Body of pancreas (tissue), 4 donors: ENCODE results near the gene PLCXD3. TPM values are rescaled to one million over a fixed set of nuclear protein-coding genes. Genes with fewer than 3 reads are reported as not detected.
"Not testable (repeated sequence)": the region's sequence is repeated elsewhere in the genome, so short reads cannot be mapped to it uniquely, and the experiment has no call there.

Source experiments
- ATAC-seq: fragments of 150-250 bp; one replicate; pipeline ENCODE4 v1.9.1; 2016
- DNase-seq, 4 donors: peaks; one replicate each; pipeline ENCODE4 v3.0.0-alpha.2; 2019
- H3K27ac ChIP-seq, 4 donors: fragments of 200-600 bp; sonication (generic); 1 replicate in 3 of 4; 2 replicates in 1 of 4; pipeline versions ENCODE4 v1.5.1 to v1.6.1; 2016 to 2019; ENCODE audit warnings: mild to moderate bottlenecking in 1 of 4, mixed read lengths in 1 of 4, moderate library complexity in 1 of 4
- H3K27me3 ChIP-seq, 2 donors: fragments of 200-600 bp; sonication (generic); one replicate each; pipeline ENCODE4 v1.6.0; 2016; ENCODE audit warnings: mild to moderate bottlenecking in 1 of 2
- H3K36me3 ChIP-seq, 2 donors: fragments of 200-600 bp; sonication (generic); replicated peaks in 1 of 2; 2 replicates each; pipeline ENCODE4 v1.5.1; 2016; ENCODE audit warnings: low read depth in 2 of 2; ENCODE audit not compliant: insufficient read depth in 1 of 2
- H3K4me1 ChIP-seq: fragments of 200-600 bp; sonication (generic); one replicate; pipeline ENCODE4 v1.6.0; 2016
- H3K4me3 ChIP-seq, 2 donors: fragments of 200-600 bp; sonication (generic); 1 replicate in 1 of 2; 2 replicates in 1 of 2; pipeline ENCODE4 v1.5.1; 2016 to 2019
- H3K9me3 ChIP-seq, 3 donors: fragments of 200-600 bp; sonication (generic); 1 replicate in 2 of 3; 2 replicates in 1 of 3; pipeline ENCODE4 v1.5.1; 2016
- POLR2A ChIP-seq, 3 donors: fragments of 450-650 bp; IDR thresholded peaks; one replicate each; pipeline ENCODE4 v1.6.1; 2016; ENCODE audit warnings: antibody characterized with exemption in 3 of 3, mild to moderate bottlenecking in 2 of 3
- WGBS, 2 donors: methylation state at CpG; one replicate each; pipeline ENCODE4 v1.1.5; 2017; 5-methylcytosine and 5-hydroxymethylcytosine counted together
- intact Hi-C: fragments of 100-400 bp; cut with DNase I; formaldehyde crosslinking; loops from one replicate; pipeline ENCODE4 v1.15.1; 2023
- total RNA-seq, 2 donors: library from RNA; depleted of rRNA; stranded (reverse); fragments of >200 nt; gene quantifications; one replicate each; pipeline ENCODE4 v1.1.0, GENCODE V29; 2016
- TF ChIP-seq, protein P1 (sequence below), 7 experiments: fragments of 450-650 bp in 4 of 7; fragments of 200-600 bp in 3 of 7; sonication (generic) in 3 of 7; IDR thresholded peaks; one replicate each; pipeline ENCODE4 v1.5.1; 2016 to 2019; ENCODE audit warnings: antibody characterized with exemption in 7 of 7

The PLCXD3 gene
- total RNA-seq, 2 donors from 2014 or later, result 1.6 to 3.9 TPM

DNA sequence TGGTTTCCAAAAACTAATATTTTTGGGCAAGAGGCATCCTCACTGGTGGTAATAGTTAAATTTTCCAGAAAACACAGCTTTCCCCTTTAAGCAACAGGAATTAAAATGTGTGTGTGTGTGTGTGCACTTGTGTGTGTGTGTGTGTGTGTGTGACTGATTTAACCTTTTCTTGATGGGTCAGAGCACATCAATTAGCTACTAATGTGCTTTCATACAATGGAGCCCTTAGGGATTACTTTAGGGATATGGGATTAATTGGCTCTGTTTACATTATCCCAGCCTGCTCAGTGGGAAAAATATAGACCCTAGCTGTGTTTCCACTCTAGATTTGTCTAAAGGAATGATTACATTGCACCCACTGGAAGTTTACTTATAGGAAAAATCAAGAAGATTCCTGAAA is 6.5 kb downstream of the PLCXD3 start:
- H3K27ac ChIP-seq, result no peak overlapping the region
- H3K4me3 ChIP-seq, result no peak overlapping the region
- no peaks in the 10 kb centered on the region for H3K27me3 ChIP-seq
- intact Hi-C loops, result no loop called here
- TF ChIP-seq POLR2A (IDR thresholded peaks at IDR 0.05), result no peak
- TF ChIP-seq, protein P1, sequence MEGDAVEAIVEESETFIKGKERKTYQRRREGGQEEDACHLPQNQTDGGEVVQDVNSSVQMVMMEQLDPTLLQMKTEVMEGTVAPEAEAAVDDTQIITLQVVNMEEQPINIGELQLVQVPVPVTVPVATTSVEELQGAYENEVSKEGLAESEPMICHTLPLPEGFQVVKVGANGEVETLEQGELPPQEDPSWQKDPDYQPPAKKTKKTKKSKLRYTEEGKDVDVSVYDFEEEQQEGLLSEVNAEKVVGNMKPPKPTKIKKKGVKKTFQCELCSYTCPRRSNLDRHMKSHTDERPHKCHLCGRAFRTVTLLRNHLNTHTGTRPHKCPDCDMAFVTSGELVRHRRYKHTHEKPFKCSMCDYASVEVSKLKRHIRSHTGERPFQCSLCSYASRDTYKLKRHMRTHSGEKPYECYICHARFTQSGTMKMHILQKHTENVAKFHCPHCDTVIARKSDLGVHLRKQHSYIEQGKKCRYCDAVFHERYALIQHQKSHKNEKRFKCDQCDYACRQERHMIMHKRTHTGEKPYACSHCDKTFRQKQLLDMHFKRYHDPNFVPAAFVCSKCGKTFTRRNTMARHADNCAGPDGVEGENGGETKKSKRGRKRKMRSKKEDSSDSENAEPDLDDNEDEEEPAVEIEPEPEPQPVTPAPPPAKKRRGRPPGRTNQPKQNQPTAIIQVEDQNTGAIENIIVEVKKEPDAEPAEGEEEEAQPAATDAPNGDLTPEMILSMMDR (IDR thresholded peaks at IDR 0.05), result no peak
- no peak for DNase-seq
- H3K4me1 ChIP-seq, result no peaks in the 10 kb centered on the region
- H3K9me3 ChIP-seq, result no peaks in the 10 kb centered on the region
- no peaks in the 10 kb centered on the region for H3K36me3 ChIP-seq
- ATAC-seq, result no peak

DNA sequence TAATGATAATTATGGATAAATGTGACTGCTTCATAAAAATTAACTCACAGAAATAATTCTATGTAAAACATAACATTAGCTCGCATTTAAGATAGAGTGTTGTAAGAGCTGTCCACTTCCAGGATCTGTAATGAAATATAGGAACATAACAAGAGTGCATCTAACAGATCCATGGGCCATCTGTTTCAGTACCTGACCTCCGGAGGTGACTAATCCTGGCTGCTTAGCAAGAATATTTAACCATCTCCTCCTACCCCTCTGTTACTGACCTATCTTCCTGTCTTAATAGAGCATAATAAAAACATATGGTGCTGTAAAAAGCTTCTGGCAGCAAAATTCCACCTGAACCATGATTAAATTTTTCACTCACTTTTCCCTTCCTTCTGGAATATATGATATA is 7.1 kb downstream of the PLCXD3 start:
- Histone ChIP-seq H3K36me3 (no peaks in the 10 kb centered on the region), H3K27ac (no peak overlapping the region), H3K9me3 (no peaks in the 10 kb centered on the region), H3K27me3 (no peaks in the 10 kb centered on the region), H3K4me3 (no peak overlapping the region), H3K4me1 (no peaks in the 10 kb centered on the region)
- TF ChIP-seq, protein P1 (IDR thresholded peaks at IDR 0.05), result no peak
- no peak for TF ChIP-seq POLR2A (IDR thresholded peaks at IDR 0.05)
- 62 to 64% methylated on average over 2 of the region's 2 CpGs for WGBS, 2 donors
- no peak for DNase-seq
- intact Hi-C loops, result no loop called here
- no peak for ATAC-seq

DNA sequence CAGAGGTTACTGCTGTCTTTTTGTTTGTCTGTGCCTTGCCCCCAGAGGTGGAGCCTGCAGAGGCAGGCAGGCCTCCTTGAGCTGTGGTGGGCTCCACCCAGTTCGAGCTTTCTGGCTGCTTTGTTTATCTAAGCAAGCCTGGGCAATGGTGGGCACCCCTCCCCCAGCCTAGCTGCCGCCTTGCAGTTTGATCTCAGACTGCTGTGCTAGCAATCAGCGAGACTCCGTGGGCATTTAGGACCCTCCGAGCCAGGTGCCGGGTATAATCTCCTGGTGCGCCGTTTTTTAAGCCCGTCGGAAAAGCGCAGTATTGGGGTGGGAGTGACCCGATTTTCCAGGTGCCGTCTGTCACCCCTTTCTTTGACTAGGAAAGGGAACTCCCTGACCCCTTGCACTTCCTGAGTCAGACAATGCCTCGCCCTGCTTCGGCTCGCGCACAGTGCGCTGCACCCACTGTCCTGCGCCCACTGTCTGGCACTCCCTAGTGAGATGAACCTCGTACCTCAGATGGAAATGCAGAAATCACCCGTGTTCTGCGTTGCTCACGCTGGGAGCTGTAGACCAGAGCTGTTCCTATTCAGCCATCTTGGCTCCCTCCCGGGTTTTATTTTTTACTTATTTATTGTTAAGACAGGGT is 16.8 kb downstream of the PLCXD3 start:
- DNase-seq, H3K4me1 ChIP-seq, H3K27me3 ChIP-seq, H3K9me3 ChIP-seq, ATAC-seq, H3K36me3 ChIP-seq, H3K4me3 ChIP-seq, H3K27ac ChIP-seq, intact Hi-C loops: not testable (repeated sequence)
- WGBS, 2 donors, result 80 to 91% methylated on average over 23 to 24 of the region's 24 CpGs

DNA sequence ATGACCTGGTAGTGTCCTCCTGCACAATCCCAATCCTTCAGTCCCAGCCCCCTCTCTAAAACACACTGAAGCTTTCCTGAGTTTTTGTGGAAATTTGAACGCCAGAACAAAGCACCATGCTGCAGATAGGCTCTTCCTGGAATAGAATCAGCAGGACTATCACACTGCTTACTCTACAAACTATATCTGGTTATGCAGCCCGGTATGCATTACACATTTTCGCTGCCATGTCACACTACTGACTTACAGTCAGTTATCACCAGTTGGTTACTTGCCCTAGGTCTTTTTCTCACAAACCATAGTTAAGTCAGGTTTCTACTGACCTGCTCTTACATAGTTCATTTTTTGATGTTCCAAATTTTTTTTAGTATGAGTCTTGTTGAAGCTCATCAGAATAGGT is 24.9 kb downstream of the PLCXD3 start:
- 82 to 83% methylated on average over 3 of the region's 3 CpGs for WGBS, 2 donors
- TF ChIP-seq, protein P1 (IDR thresholded peaks at IDR 0.05), result no peak

DNA sequence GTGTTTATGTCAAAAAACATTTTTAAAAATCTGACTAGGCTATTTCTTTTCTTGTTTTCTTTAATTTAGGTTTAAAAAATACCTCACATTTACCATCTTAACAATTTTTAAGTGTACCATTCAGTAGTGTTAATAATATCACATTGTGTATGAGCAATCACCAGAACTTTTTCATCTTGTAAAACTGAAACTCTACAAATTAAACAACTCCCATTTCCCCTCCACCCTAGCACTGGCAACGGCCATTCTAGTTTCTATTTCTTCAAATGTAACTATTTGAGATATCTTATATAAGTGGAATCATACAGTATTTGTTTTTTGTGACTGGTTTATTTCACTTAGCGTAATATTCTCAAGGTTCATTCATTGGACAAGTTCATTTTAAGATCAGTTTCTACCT is 27.7 kb downstream of the PLCXD3 start:
- intact Hi-C loops, result no loop called here
- Histone ChIP-seq H3K4me1 (no peaks in the 10 kb centered on the region), H3K9me3 (no peaks in the 10 kb centered on the region), H3K27me3 (no peaks in the 10 kb centered on the region), H3K27ac (no peak overlapping the region), H3K4me3 (no peak overlapping the region), H3K36me3 (no peaks in the 10 kb centered on the region)
- ATAC-seq, result no peak
- TF ChIP-seq, protein P1 (IDR thresholded peaks at IDR 0.05), result no peak
- TF ChIP-seq POLR2A (IDR thresholded peaks at IDR 0.05), result no peak
- 69 to 78% methylated on average over 2 of the region's 2 CpGs for WGBS, 2 donors
- no peak for DNase-seq

More for the DNA sequence above, 24.9 kb downstream of the PLCXD3 start:
- Histone ChIP-seq H3K27ac (no peak overlapping the region), H3K27me3 (no peaks in the 10 kb centered on the region), H3K4me3 (no peak overlapping the region), H3K9me3 (no peaks in the 10 kb centered on the region), H3K36me3 (no peaks in the 10 kb centered on the region), H3K4me1 (no peaks in the 10 kb centered on the region)
- ATAC-seq (no peak), DNase-seq (no peak)
- intact Hi-C loops, result no loop called here
